ENCODE results near the gene TNP2.
"Not testable (repeated sequence)": the region's sequence is repeated elsewhere in the genome, so short reads cannot be mapped to it uniquely, and the experiment has no call there.

Gene TNP2

DNA sequence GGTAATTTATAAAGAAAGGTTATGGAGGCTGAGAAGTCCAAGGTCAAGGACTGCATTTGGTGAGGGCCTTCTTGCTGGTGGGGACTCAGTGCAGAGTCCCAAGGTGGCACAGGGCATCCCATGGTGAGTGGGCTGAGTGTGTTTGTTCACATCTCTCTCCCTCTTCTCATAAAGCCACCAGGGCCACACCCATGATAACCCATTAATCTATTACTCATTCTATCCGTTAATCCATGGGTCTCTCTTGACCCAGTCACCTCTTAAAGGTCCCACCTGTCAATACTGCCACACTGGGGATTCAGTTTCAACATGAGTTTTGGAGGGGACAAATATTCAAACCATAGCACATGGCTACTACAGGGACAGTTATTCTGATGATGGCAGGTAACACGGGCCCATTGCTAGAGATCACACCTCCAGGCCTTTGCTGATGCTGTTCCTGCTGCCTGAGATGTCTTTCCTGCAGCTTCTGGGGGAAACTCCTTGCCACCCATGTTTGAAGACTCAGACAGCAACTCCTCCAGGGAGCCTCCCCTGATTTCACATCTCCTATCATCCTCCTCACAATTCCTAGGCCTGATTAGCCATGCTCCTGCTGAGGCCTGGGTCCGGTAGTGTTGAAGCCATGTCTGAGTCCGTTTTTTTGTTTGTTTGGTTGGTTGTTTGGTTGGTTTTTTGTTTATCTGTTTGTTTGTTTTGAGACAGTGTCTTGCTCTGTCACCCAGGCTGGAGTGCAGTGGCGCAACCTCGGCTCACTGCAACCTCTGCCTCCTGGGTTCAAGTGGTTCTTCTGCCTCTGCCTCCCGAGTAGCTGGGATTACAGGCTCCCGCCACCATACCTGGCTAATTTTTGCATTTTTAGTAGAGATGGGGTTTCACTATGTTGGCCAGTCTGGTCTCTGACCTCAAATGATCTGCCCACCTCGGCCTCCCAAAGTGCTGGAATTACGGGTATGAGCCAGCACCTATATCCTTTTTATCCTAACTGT, 29.2 kb downstream of the TNP2 start:
- no peak for DNase-seq

DNA sequence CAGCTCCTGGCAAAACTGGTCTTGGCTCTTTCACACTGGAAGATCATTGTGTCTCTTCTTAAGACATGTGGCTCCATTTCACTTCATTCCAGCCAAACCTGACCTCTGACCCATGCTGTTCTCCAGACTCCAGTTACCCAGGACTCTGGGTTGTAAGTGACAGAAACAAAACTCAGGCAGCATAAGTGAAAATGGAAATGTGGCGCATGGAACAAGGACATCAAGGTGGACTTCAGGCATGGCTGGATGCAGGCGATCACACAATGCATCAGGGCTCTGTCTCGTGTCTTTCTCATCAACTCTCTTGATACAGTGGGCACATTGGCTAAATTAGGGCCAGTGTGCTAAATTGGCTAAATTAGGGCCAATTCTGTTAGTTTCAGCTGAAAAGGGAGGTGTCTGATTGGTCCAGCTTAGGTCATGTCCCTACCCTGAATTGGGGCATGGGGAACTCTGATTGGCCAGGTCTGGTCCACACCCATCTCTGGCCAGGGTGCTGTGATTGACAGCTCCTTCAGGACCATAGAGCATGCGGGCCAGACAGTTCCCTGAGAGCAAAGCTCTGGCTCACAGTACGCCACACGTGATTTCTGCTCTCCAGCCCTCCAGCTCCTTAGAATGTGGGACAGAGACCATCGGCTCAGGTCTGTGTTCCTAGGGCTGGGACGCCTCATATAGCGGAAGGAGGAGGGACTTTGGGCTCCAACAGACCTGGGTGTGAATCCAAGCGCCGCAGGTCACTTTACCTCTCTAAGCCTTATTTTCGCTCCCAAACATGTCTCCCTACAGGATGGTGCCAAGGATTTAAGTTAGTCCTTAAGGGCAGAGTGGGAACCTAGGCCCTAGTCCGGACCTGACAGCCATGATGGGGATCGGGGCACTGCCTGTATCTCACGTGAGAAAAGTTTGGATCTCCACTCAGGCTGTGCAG, 30.6 kb downstream of the TNP2 start:
- no peak for DNase-seq

- DNase-seq = peak; percentile 98
Measured at GRCh38 chr16:11236461-11237254, 32.5 kb downstream of the TNP2 start.

DNA sequence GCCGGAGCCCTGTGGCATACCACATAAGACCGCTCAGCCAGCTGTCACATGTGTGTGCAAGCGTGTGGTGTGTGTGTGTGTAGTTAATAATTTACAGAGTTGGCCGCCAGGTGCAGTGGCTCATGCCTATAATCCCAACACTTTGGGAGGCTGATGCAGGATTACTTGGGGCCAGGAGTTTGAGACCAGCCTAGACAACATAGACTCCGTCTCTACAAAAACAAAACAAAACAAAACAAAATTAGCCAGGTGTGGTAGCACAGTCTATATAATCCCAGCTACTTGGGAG, 33.5 kb downstream of the TNP2 start:
- no peak for DNase-seq

DNA sequence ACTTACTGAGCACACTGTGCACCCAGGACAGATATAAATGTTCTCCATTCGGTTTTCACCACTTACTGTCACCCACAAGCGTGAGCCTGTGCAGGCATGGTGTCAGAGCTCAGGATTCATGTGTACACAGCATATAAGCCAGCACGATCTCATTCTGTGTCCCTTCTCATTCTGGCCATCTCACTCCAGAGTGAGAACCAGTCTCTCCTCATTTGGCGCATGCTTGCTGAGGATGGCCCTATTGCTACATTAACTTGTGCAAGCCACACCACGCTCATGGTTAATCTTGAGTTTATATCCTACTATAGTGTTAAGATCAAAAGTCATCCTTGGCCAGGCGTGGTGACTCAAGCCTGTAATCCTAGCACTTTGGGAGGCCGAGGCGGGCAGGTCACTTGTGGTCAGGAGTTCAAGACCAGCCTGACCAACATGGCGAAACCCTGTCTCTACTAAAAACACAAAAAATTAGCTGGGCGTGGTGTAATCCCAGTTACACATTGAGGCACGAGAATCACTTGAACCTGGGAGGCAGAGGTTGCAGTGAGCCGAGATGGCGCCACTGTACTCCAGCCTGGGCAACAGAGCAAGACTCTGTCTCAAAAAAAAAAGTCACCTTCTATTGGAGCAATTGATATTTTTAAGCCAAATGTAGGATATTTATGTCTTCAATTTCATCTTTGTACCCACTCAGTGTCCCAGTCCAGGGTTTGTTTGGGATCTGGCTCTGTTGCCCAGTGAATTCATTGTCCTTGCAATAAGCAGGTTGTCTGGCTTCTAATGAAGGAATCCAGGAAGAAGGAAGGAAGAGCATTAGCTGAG, 34.0 kb downstream of the TNP2 start:
- peak; percentile 85 for DNase-seq

- no peak for DNase-seq
Measured at GRCh38 chr16:11233727-11234376, 35.3 kb downstream of the TNP2 start.

GRCh38 chr16:11232852-11233726, 36.0 kb downstream of the TNP2 start:
- DNase-seq = peak; percentile 55

DNA sequence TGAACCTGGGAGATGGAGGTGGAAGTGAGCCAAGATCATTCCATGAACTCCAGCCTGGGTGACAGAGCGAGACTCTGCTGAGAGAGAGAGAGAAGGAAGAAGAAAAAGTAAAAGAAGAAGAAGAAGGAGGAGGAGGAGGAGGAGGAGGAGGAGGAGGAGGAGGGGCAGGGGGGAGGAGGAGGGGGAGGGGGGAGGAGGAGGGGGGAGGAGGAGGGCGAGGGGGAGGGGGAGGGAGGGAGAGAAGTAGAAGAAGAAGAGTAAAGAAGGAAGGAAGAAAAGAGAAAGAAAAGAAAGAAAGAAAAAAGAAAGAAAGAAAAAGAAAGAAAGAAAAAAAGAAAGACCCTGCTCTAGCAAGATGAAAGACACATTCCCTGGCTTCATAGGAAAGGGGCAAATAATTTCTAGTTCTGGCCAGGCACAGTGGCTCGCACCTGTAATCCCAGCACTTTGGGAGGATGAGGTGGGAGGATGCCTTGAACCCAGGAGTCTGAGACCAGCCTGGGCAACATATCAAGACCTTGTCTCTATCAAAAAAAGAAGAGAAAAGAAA, 36.7 kb downstream of the TNP2 start:
- no peak for DNase-seq

DNA sequence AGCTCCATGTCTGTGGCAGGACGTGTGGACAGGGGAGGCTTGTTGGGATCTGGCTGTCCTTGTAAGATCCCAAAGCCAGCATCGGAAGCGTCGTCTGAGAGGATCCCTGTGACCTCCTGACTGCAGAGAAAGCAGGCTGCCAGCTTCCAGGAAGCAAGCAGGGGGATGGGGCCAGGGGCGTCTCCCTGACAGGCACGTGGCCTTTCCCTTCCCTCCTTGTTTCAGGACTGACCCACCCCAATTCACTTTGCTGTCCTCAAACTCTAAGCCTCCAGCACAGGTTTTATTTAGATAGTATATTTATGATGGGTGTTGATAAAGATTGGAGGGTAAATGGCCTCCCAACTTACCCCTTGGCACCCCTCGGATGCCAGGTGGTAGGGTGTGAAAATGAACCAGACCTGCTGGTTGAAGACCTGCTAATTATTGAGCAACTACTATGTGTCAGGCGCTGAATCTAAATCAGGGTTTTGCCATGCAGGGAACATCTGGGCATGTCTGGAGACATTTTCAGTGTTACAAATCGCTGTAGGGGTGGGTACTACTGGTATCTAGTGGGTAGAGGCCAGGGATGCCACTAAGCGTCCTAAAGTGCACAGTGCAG, 37.7 kb downstream of the TNP2 start:
- DNase-seq = no peak

DNA sequence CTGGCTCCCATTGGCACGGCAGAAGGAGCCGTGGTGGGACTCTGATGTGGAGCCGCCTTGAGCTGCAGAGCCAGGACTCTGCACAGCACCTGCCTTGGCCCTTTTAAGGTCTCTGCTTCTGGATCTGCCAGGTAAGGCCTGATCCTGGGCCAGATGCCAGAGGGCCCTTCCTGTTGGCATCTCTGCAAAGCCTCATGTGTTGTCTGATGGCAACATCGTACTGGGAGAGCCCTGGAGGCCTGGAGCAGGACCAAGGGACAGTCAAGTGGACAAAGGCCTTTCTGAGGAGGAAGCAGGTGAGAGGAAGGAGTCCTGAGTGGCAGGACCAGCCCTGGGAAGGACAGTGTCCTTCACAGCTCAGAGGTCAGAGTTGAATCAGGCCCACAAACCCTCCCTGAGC, 39.2 kb downstream of the TNP2 start:
- no peak for DNase-seq

- DNase-seq = no peak
Measured at GRCh38 chr16:11229432-11229831, 39.7 kb downstream of the TNP2 start.

- no peak for DNase-seq
Measured at GRCh38 chr16:11225677-11226549, 43.2 kb downstream of the TNP2 start.

DNA sequence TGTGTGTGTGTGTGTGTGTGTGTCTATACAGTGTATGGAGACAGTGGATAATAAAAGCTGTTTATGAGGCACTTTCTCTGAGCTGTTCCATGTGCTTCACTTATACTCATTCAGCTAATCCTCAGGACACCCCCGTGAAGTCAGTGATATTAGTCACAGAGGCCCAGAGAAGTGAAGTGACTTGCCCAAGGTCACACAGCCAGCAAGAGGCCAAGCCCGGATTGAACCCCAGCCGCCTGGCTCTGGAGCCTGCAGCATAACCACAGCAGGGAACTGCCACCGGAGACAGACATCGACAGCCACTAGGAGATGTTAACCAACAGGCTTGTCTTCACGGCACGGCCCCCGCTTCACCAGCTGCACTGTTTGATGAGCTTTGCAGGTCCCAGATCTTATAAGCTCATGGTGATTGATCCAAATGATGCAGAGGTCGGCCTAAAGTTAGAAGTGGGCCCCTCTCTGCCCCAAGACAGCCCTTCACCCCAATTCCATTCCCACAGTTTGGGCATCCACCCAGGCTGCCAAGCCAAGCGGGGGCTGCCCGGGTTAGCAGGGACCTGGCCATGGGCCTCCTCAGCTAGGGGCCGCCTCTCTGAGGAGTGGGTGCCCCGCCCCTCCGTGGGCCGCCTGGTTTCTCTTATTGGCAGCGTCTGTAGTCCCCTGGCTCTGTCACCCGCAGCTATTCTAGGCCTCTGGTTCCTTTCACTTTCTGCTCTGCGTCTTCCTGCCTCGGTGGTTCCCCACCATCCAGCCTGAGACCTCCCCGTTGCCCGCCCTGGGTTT, 44.0 kb downstream of the TNP2 start:
- DNase-seq = peak; percentile 65

DNA sequence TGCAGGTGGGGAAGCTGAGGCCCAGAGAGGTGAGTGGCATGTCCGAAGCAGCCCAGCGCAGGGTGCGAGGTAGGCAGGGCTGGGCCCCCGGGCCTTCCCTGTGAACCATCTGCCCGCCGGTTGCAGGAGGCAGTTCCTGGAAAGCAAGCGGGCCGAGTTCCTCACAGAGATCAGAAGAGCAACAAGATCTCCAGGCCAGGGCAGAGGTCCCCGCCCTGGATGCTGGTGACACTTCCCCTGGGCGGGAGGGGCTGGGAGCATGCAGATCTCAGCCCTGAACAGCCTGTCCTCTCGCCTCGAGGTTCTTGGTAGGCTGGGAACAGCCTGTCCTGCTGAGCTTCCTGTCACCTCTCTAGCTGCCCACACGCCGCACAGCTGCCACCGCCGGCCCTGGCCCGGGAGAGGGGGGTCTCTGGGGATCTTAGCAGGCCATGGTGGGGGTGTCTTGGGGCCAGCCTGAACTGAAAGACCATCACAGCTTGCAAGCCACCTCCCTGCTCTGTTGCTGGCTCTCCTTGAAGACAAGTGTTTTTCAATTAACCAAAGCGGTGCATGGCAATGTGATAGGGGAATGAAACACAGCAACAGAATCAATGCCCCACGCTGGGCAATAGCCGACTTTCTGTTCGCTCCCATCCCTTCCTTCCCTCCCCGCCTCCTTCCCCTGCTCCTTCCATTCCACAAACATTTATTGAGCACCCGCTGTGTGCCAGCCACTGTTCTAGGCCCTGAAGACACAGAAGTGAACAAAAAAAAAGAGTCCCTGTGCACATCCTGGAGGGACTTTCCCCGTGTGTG, 44.8 kb downstream of the TNP2 start:
- peak; percentile 90 for DNase-seq

DNA sequence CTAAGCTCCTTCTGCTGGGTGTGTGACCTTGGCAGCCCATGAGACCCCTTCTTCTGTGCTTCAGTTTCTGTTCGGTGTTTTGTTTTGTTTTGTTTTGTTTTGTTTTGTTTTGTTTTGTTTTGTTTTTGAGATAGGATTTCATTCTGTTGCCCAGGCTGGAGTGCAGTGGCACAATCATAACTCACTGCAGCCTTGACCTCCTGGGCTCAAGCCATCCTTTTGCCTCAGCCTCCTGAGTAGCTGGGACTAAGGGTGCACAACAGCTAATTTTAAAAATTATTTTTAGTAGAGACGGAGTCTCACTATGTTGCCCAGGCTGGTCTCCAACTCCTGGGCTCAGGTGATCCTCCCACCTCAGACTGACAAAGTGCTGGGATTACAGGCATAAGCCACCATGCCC, 48.6 kb downstream of the TNP2 start:
- DNase-seq = not testable (repeated sequence)

DNA sequence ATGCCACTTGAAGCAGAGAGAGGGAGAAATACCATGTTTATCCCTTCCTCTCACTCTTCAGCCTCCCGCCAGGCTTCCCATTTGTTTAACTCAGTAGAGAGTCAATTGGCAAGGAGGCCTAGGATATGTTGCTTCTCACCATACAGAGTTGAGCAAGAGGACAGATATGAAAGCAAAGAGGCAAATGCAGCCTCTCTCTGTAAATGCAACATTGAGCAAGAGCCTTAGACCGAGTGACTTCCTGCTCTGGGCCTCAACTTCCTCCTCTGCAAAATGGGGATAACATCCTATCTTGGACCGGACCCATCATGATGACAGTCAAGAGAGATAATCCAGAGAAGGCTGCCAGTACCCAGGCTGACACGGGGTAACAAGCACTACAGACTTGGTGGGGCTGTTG, 49.9 kb downstream of the TNP2 start:
- DNase-seq = peak; percentile 86

- peak; percentile 42 for DNase-seq
Measured at GRCh38 chr16:11218604-11218962, 50.5 kb downstream of the TNP2 start.

All from inflammatory macrophage treated with lipopolysaccharide for 4 hours (primary cell).